GM03348 (cell line): ENCODE measurements around the gene FBXW11.
"Not testable (repeated sequence)": the region's sequence is repeated elsewhere in the genome, so short reads cannot be mapped to it uniquely, and the experiment has no call there.

Source experiments
- DNase-seq: peaks from one replicate; pipeline ENCODE4 v3.0.0; 2012; ENCODE audit warnings: low spot score

Gene FBXW11

GRCh38 chr5:172006321-172007174 is at the start of gene FBXW11:
TSS of gene FBXW11 (minus strand) at chr5:172006638. CDS start at chr5:172006502, 136 bp downstream.
- peak; percentile 94 for DNase-seq

- no peak for DNase-seq
Observed at GRCh38 chr5:172055996-172056395, 49.6 kb upstream of the FBXW11 start.

- no peak for DNase-seq
Observed at GRCh38 chr5:172055421-172055820, 49.0 kb upstream of the FBXW11 start.

GRCh38 chr5:172054611-172055153 is 48.2 kb upstream of the FBXW11 start:
- no peak for DNase-seq

GRCh38 chr5:172052450-172053236 is 46.2 kb upstream of the FBXW11 start:
- DNase-seq: peak; percentile 73

GRCh38 chr5:172051643-172052339 is 45.4 kb upstream of the FBXW11 start:
- no peak for DNase-seq

GRCh38 chr5:172050080-172050479 is 43.6 kb upstream of the FBXW11 start:
- DNase-seq: no peak

GRCh38 chr5:172049226-172049796 is 42.9 kb upstream of the FBXW11 start:
- DNase-seq: no peak

- no peak for DNase-seq
Observed at GRCh38 chr5:172048539-172049101, 42.2 kb upstream of the FBXW11 start.

GRCh38 chr5:172048170-172048422 is 41.7 kb upstream of the FBXW11 start:
- no peak for DNase-seq

DNA sequence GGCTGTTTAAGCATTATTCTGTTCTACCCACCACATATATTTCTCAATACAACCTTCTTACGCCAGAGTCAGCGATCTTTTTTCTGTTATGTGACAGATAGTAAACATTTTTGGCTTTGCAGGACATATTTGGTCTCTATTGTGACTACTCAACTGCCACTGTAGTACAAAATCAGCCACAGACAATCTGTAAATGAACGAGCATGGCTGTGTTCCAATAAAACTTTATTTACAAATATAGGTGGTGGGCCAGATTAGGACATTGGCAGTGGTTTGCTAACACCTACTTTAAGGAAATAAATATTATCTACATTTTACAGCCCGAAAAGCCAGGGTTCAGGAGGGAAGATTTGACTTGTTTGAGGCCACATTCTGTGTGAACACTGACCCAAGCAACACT is 40.2 kb upstream of the FBXW11 start:
- no peak for DNase-seq

GRCh38 chr5:172045315-172045632 is 38.8 kb upstream of the FBXW11 start:
- no peak for DNase-seq

DNA sequence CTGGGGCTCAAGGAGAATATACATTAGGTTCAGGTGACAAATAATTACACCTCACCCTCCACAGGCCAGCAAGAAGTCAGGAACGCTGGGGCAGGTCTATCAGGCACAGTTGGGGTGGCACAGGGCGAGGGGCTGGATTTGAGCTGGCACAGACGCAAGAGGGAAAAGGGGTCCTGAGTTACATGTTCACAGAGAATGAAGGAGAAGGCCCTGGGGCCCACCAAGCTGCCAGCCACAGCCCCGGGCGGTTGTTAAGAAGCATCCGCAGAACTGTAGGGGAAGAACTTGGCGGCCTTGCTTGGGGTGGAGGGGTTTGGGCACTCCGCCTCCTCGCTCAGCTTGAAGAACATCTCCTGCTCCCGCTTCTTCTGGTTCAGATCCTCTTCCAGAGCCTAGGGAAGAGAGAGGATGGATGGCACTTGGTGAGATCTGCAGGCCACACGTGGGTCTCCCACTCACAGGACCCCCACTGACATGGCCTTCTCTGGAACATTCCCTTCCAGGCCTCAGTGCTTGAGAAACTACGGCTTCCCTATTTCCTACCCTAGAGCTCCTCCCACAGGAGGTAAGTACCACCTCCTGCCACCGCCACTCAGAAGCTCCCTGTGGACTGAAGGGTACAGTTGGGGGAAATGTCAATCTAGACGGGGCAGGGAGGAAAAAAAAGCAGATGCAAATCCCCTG is 38.3 kb upstream of the FBXW11 start:
- no peak for DNase-seq

DNA sequence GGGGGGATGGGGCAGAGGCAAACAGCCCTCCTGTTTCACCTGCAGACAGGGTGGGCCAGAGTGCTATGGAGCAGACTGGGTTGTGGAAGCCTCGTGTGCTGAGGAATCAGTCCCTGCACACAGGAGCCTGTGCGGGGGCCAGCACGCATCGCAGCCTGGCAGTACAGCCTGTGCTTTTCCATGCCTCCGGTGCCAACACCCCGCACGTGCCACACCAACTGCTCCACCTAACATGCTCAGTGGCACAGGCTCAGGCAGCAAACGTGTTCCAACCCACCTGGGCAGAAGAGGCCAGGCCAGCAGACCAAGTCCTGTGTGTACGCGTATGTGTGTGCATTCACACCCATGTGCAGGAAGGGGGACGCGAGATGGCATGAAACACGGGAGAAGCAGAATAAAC is 37.4 kb upstream of the FBXW11 start:
- no peak for DNase-seq

DNA sequence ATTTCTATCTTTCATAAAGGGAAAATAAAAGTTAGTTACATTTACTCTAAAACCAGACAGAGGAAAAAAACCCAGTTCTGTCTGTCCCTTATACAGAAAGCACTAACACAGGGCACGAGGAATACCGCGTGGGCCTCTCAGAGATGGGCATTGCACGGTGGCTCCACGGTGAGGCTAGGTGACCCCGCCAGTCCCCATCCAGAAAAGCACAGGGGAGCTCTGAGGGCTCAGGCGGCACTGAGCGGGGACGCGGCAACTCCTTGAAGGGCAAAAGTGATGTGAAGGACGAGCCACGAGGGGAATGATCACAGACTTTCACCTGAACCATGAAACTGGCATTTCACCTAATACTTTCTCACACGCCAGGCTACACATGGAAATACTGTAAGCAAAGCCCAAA is 35.7 kb upstream of the FBXW11 start:
- DNase-seq: no peak

DNA sequence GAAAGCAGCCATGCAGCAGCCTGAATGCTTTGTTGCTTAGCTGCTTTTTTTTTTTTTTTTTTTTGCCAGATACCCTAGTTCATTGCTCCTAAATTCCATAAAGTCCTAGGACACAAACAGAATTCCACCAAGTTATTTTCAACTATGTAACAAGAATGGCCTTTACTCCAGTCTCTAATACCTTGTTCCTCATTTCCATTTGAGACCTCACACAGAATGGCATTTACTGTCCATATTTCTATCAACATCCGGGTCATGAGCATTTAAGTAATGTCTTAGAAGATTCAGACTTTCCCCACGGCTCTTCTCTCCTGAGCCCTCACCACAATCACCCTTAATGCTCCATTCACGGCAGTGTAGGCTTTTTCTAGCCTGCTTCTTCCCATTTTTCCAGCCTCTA is 31.7 kb upstream of the FBXW11 start:
- DNase-seq: no peak

DNA sequence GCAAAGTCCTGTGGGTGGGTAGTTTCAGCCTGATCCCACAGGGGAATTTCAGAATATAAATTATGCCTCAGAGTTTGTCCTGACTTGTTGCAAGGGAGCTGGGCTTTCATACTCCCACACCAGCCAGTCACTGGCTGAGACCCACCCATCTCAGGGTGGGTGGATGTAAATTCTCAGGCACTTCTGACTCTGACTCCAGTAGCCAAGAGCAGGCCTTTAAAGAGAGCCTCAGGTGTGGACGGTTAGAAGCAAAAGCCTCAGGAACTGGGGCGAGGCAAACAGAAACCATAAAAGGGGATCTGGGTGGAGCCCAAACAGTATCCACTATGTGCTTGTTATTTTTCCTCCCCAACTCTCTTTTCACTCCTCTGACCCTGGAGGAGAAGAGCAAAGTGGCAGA is 28.6 kb upstream of the FBXW11 start:
- no peak for DNase-seq

DNA sequence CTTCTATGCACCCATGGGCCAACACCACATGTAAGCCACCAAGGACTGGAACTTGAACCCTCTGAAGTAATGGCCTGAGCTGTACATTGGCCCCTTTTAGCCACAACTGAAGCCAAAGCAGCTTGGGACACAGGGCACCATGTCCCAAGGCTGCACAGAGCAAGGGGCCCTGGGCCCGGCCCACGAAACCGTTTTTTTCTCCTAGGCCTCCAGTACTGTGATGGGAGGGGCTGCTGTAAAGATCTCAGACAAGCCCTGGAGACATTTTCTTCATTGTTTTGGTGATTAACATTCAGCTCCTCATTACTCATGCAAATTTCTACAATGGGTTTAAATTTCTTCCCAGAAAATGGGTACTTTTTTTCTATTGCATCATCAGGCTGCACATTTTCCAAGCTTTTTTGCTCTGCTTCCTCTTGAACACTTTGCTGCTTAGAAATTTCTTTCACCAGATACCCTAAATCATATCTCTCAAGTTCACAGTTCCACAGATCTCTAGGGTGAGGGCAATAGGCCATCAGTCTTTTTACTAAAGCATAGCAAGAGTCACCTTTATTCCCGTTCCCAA is 25.5 kb upstream of the FBXW11 start:
- DNase-seq: no peak

DNA sequence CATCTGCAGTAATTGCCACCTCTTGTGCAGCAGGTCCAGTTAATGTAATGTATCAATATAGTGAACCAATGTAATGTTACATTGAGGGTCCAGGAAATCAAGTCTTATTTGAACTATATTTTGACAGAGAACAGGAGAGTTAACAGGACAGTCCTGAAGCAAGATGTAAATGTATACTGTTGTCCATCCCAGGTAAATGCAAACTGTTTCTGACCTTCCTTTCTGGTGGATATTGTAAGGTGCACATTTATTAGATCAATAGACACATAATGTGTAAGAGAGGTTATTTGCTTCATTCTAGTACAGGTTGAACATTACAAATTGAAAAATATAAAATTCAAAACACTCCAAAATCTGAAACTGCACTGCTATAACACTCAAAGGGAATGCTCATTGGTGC is 23.4 kb upstream of the FBXW11 start:
- DNase-seq: no peak

DNA sequence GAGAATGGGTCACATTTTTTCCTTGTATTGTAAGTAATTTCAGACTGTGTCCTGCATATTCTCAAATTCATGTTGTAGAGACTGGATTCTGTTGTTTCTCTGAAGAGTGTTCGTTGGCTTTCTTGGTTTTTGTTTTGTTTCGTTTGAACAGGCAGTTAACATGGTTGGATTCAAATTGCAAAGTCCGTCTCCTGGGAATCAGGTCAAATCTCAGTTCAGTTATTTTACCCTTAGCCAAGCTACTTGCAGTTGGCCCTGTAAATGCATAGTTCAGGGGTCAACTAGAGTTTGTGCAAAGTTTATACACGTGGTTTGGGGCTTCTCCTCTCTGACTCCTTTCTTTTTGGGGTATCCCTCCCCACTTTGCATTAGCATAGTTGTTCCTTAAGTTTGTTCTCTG is 21.7 kb upstream of the FBXW11 start:
- no peak for DNase-seq

DNA sequence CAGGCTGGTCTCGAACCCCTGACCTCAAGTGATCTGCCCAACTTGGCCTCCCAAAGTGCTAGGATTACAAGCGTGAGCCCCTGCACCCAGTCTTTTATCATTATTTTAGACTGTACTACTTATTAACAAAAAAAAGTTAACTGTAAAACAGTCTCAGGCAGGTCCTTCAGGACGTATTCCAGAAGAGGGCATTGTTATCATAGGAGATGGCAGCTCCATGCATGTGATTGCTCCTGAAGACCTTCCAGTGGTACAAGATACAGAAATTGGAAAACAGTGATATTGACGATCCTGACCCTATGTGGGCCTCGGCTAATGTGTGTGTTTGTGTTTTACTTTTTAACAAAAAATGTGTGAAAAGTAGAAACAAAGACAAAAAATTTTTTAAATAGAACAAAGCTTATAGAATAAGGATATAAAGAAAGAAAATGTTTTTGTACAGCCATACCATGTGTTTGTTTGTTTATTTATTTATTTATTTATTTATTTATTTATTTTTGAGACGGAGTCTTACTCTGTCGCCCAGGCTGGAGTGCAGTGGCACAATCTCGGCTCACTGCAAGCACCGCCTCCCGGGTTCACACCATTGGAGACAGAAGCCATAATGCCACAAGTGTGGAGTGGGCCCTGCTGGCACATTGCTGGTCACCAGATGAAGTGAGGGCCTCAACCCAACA is 13.8 kb upstream of the FBXW11 start:
- DNase-seq: not testable (repeated sequence)
